Gastroesophageal sphincter (tissue), 3 donors: ENCODE data around the gene CLECL1.

Experiments
- CTCF ChIP-seq, 4 experiments: fragments of 200-600 bp in 2 of 4; fragments of 450-650 bp in 2 of 4; sonication (generic) in 1 of 4; IDR thresholded peaks; one replicate each; pipeline ENCODE4 v1.5.1; 2017 to 2019; ENCODE audit warnings: antibody characterized with exemption in 4 of 4, mild to moderate bottlenecking in 2 of 4, moderate library complexity in 2 of 4
- EP300 ChIP-seq: sonication (generic); formaldehyde crosslinking; IDR thresholded peaks from one replicate; pipeline ENCODE4 v1.6.1; 2017; ENCODE audit warnings: antibody characterized with exemption, mild to moderate bottlenecking
- POLR2AphosphoS5 ChIP-seq: sonication (generic); formaldehyde crosslinking; IDR thresholded peaks from one replicate; pipeline ENCODE4 v1.6.1; 2017; ENCODE audit warnings: antibody characterized with exemption

- TF ChIP-seq EP300 (no peak), CTCF (IDR thresholded peaks at IDR 0.05) (no peak), POLR2AphosphoS5 (no peak)
Measured at GRCh38 chr12:9732921-9733461, at the start of gene CLECL1.
